Measurements from ENCODE around the gene ANXA1. TPM values are rescaled to one million over a fixed set of nuclear protein-coding genes. Genes with fewer than 3 reads are reported as not detected.

ANXA1 gene
- total RNA-seq, 2 experiments from 2014 or later = not detected

GRCh38 chr9:73210886-73211666 lies 59.4 kb downstream of the ANXA1 start:
- intact Hi-C loops (cut with micrococcal nuclease; ENCODE audit: unreplicated experiment) = no loop called here
- H2AFZ ChIP-seq (ENCODE audit: low read length) = no peak overlapping the region; the same call in 1 of the 2 replicates
- H4K20me1 ChIP-seq (ENCODE audit: insufficient read depth, low read length) = no peaks in the 10 kb centered on the region
- H3K36me3 ChIP-seq (ENCODE audit: insufficient read depth, low read length) = no peaks in the 10 kb centered on the region
- no peak overlapping the region for H3K4me2 ChIP-seq (ENCODE audit: low read length)
- no peak for TF ChIP-seq EZH2phosphoT487 (IDR thresholded peaks at IDR 0.05; ENCODE audit: borderline replicate concordance, low read depth, low read length)
- no peak for DNase-seq (ENCODE audit: low spot score)
- H3K27ac ChIP-seq (ENCODE audit: low read depth, low read length, poor library complexity, severe bottlenecking) = no peak overlapping the region
- no peaks in the 10 kb centered on the region for H3K9me2 ChIP-seq (ENCODE audit: insufficient read depth, low read length)
- H3K4me1 ChIP-seq (ENCODE audit: insufficient read depth, low read length, poor library complexity, severe bottlenecking) = no peaks in the 10 kb centered on the region
- no peaks in the 10 kb centered on the region for H3K79me2 ChIP-seq (ENCODE audit: insufficient read depth, low read depth, low read length)
- POLR2A ChIA-PET = no interaction called here
- CTCF ChIA-PET (ENCODE audit: unreplicated experiment) = no interaction called here
- no TSS peak for BruUV-seq (replicated peaks)
- H3K9me3 ChIP-seq (ENCODE audit: low read length) = no peaks in the 10 kb centered on the region
- no peak overlapping the region for H3K4me3 ChIP-seq (ENCODE audit: low read depth, low read length, poor library complexity, severe bottlenecking)

- POLR2A ChIA-PET = interaction anchor here (0.6 kb wide), 1 partner anchor 15 kb away, joined by 3 read pairs; no protein-coding TSS in a partner anchor
- Histone ChIP-seq H3K36me3 (ENCODE audit: insufficient read depth, low read length) (no peaks in the 10 kb centered on the region), H3K9me3 (ENCODE audit: low read length) (no peaks in the 10 kb centered on the region), H3K79me2 (ENCODE audit: insufficient read depth, low read depth, low read length) (no peaks in the 10 kb centered on the region), H3K4me3 (ENCODE audit: low read depth, low read length, poor library complexity, severe bottlenecking) (no peak overlapping the region), H3K9me2 (ENCODE audit: insufficient read depth, low read length) (no peaks in the 10 kb centered on the region), H3K4me1 (ENCODE audit: insufficient read depth, low read length, poor library complexity, severe bottlenecking) (no peaks in the 10 kb centered on the region), H3K4me2 (ENCODE audit: low read length) (no peak overlapping the region), H2AFZ (ENCODE audit: low read length) (no peak overlapping the region), H4K20me1 (ENCODE audit: insufficient read depth, low read length) (no peaks in the 10 kb centered on the region), H3K27ac (ENCODE audit: low read depth, low read length, poor library complexity, severe bottlenecking) (no peak overlapping the region)
- DNase-seq (ENCODE audit: low spot score) = no peak
- BruUV-seq (replicated peaks) = no TSS peak
- TF ChIP-seq EZH2phosphoT487 (IDR thresholded peaks at IDR 0.05; ENCODE audit: borderline replicate concordance, low read depth, low read length) = no peak
- no peak for TF ChIP-seq CTCF (conservative IDR thresholded peaks at IDR 0.05; ENCODE audit: low read length)
- intact Hi-C loops (cut with micrococcal nuclease; ENCODE audit: unreplicated experiment) = no loop called here
- CTCF ChIA-PET (ENCODE audit: unreplicated experiment) = no interaction called here
Observed at GRCh38 chr9:73213300-73213699, 61.6 kb downstream of the ANXA1 start.

- no TSS peak for BruUV-seq (replicated peaks)
- intact Hi-C loops (cut with micrococcal nuclease; ENCODE audit: unreplicated experiment) = no loop called here
- no peak for TF ChIP-seq EZH2phosphoT487 (IDR thresholded peaks at IDR 0.05; ENCODE audit: borderline replicate concordance, low read depth, low read length)
- H3K9me3 ChIP-seq (ENCODE audit: low read length) = no peaks in the 10 kb centered on the region
- H2AFZ ChIP-seq (ENCODE audit: low read length) = no peak overlapping the region
- no peaks in the 10 kb centered on the region for H3K9me2 ChIP-seq (ENCODE audit: insufficient read depth, low read length)
- H3K4me3 ChIP-seq (ENCODE audit: low read depth, low read length, poor library complexity, severe bottlenecking) = no peak overlapping the region
- ChIA-PET POLR2A (no interaction called here), CTCF (ENCODE audit: unreplicated experiment) (no interaction called here)
- H3K79me2 ChIP-seq (ENCODE audit: insufficient read depth, low read depth, low read length) = no peaks in the 10 kb centered on the region
- H3K27ac ChIP-seq (ENCODE audit: low read depth, low read length, poor library complexity, severe bottlenecking) = no peak overlapping the region
- H3K4me2 ChIP-seq (ENCODE audit: low read length) = no peak overlapping the region
- no peaks in the 10 kb centered on the region for H3K4me1 ChIP-seq (ENCODE audit: insufficient read depth, low read length, poor library complexity, severe bottlenecking)
- DNase-seq (ENCODE audit: low spot score) = no peak
- no peaks in the 10 kb centered on the region for H4K20me1 ChIP-seq (ENCODE audit: insufficient read depth, low read length)
- H3K36me3 ChIP-seq (ENCODE audit: insufficient read depth, low read length) = no peaks in the 10 kb centered on the region
Observed at GRCh38 chr9:73215249-73215648, 63.6 kb downstream of the ANXA1 start.
